SK-N-SH (cell line): ENCODE measurements around the gene IL18R1. TPM values are rescaled to one million over a fixed set of nuclear protein-coding genes. Genes with fewer than 3 reads are reported as not detected.

ENCODE experiments used
- CTCF ChIA-PET: fragments of 300-600, 350-600 bp; formaldehyde crosslinking; extraction: SDS; loops from one replicate; lab custom pipeline; 2021; lab: Yijun Ruan, JAX
- POLR2A ChIA-PET: fragments of 350-600 bp; sonication (Branson Sonifier 250); formaldehyde crosslinking; extraction: SDS; loops from one replicate; lab custom pipeline; 2020; ENCODE audit warnings: antibody characterized with exemption, inconsistent platforms; lab: Yijun Ruan, JAX
- DNase-seq: peaks from one replicate; pipeline ENCODE4 v3.0.0; 2012
- H2AFZ ChIP-seq: fragments of 200-600 bp; sonication (generic); 2 replicates; pipeline ENCODE4 v1.8.1; 2016; ENCODE audit warnings: antibody characterized with exemption, mild to moderate bottlenecking, low read depth
- H3F3A ChIP-seq: fragments of 200-600 bp; sonication (generic); replicated peaks from 2 replicates; pipeline ENCODE3; 2016; ENCODE audit warnings: antibody characterized with exemption, mild to moderate bottlenecking; ENCODE audit not compliant: insufficient read depth
- H3K27ac ChIP-seq, 2 experiments: fragments of 200-500 bp in 1 of 2; fragments of 200-600 bp in 1 of 2; sonication (Bioruptor generic) in 1 of 2; sonication (generic), shearing (Covaris generic) in 1 of 2; 2 replicates each; pipeline versions ENCODE4 v1.5.1 to v1.6.1; 2014 to 2016; ENCODE audit warnings: low read depth in 2 of 2, inconsistent platforms in 1 of 2, low read length in 1 of 2, mild to moderate bottlenecking in 1 of 2, mixed read lengths in 1 of 2
- H3K27me3 ChIP-seq: fragments of 200-600 bp; sonication (generic), shearing (Covaris generic); 2 replicates; pipeline ENCODE4 v1.6.1; 2016; ENCODE audit warnings: mixed run types; ENCODE audit not compliant: insufficient read depth
- H3K36me3 ChIP-seq, 2 experiments: fragments of 200-500 bp in 1 of 2; fragments of 200-600 bp in 1 of 2; sonication (Bioruptor generic) in 1 of 2; sonication (generic) in 1 of 2; replicated peaks in 1 of 2; 2 replicates each; pipeline versions ENCODE3 to v1.5.1; 2014 to 2016; ENCODE audit warnings: low read length in 1 of 2, mild to moderate bottlenecking in 1 of 2; ENCODE audit not compliant: insufficient read depth in 2 of 2, control insufficient read depth in 1 of 2
- H3K4me1 ChIP-seq, 2 experiments: fragments of 200-500 bp in 1 of 2; fragments of 200-600 bp in 1 of 2; sonication (Bioruptor generic) in 1 of 2; sonication (generic), shearing (Covaris generic) in 1 of 2; 2 replicates each; pipeline versions ENCODE4 v1.5.1 to v1.6.1; 2014 to 2016; ENCODE audit warnings: low read depth in 1 of 2, low read length in 1 of 2, mixed run types in 1 of 2; ENCODE audit not compliant: insufficient read depth in 2 of 2, control insufficient read depth in 1 of 2
- H3K4me2 ChIP-seq: fragments of 200-600 bp; sonication (generic), shearing (Covaris generic); 2 replicates; pipeline ENCODE4 v1.6.1; 2017; ENCODE audit warnings: mixed run types
- H3K4me3 ChIP-seq, 2 experiments: fragments of 200-500 bp in 1 of 2; fragments of 200-600 bp in 1 of 2; sonication (Bioruptor generic) in 1 of 2; sonication (generic), shearing (Covaris generic) in 1 of 2; 2 replicates each; pipeline versions ENCODE4 v1.5.1 to v1.8.1; 2014 to 2016; ENCODE audit warnings: low read depth in 2 of 2, inconsistent platforms in 1 of 2, low read length in 1 of 2, mild to moderate bottlenecking in 1 of 2, mixed read lengths in 1 of 2, moderate library complexity in 1 of 2
- H3K79me2 ChIP-seq: fragments of 200-600 bp; sonication (generic); 2 replicates; pipeline ENCODE4 v1.8.1; 2017; ENCODE audit warnings: mild to moderate bottlenecking; ENCODE audit not compliant: insufficient read depth
- H3K9ac ChIP-seq: fragments of 200-600 bp; sonication (generic); 2 replicates; pipeline ENCODE4 v1.6.1; 2017; ENCODE audit warnings: mixed run types
- H3K9me2 ChIP-seq: fragments of 200-600 bp; sonication (generic); 2 replicates; pipeline ENCODE4 v1.6.1; 2017; ENCODE audit warnings: mixed run types
- H3K9me3 ChIP-seq: fragments of 200-600 bp; sonication (generic); 2 replicates; pipeline ENCODE4 v1.6.1; 2017; ENCODE audit warnings: mixed run types, mild to moderate bottlenecking, moderate library complexity
- H4K20me1 ChIP-seq: fragments of 200-600 bp; sonication (generic); 2 replicates; pipeline ENCODE4 v1.6.1; 2017; ENCODE audit warnings: mild to moderate bottlenecking, mixed run types; ENCODE audit not compliant: insufficient read depth
- EZH2phosphoT487 ChIP-seq: fragments of 200-600 bp; sonication (generic); IDR thresholded peaks from 2 replicates; pipeline ENCODE4 v1.6.1; 2017; ENCODE audit warnings: low read depth, mixed run types, mild to moderate bottlenecking, antibody characterized with exemption, moderate library complexity, borderline replicate concordance
- FOSL2 ChIP-seq: IDR thresholded peaks from 2 replicates; pipeline ENCODE4 v1.4.0; 2012; ENCODE audit warnings: low read depth, mild to moderate bottlenecking, moderate library complexity, borderline replicate concordance
- FOXJ3 ChIP-seq: sonication (generic); formaldehyde crosslinking; IDR thresholded peaks from 2 replicates; pipeline ENCODE4 v1.5.1; 2020; ENCODE audit warnings: mild to moderate bottlenecking, missing genetic modification reagents
- FOXM1 ChIP-seq: IDR thresholded peaks from 2 replicates; pipeline ENCODE4 v1.4.0; 2012; ENCODE audit warnings: low read depth, mild to moderate bottlenecking
- GABPA ChIP-seq: IDR thresholded peaks from 2 replicates; pipeline ENCODE4 v1.4.0; 2012; ENCODE audit warnings: low read depth, mild to moderate bottlenecking
- JUND ChIP-seq: IDR thresholded peaks from 2 replicates; pipeline ENCODE4 v1.4.0; 2012
- MXI1 ChIP-seq: IDR thresholded peaks from 2 replicates; pipeline ENCODE4 v1.6.1; 2012; ENCODE audit warnings: mild to moderate bottlenecking, low read depth, low read length, improper control_type of control experiment
- PBX3 ChIP-seq: IDR thresholded peaks from 2 replicates; pipeline ENCODE4; 2012
- POLR2AphosphoS5 ChIP-seq: IDR thresholded peaks from 2 replicates; pipeline ENCODE4 v1.6.1; 2012; ENCODE audit warnings: low read depth, low read length
- TCF12 ChIP-seq: IDR thresholded peaks from 2 replicates; pipeline ENCODE4 v1.4.0; 2012
- USF1 ChIP-seq: IDR thresholded peaks from 2 replicates; pipeline ENCODE4 v1.4.0; 2012; ENCODE audit warnings: low read depth, borderline replicate concordance
- USF2 ChIP-seq: fragments of 150-350 bp; IDR thresholded peaks from 2 replicates; pipeline ENCODE4 v1.6.1; 2017; ENCODE audit warnings: antibody characterized with exemption, low read length, low read depth, borderline replicate concordance
- YY1 ChIP-seq: IDR thresholded peaks from 2 replicates; pipeline ENCODE4 v1.4.0; 2012; ENCODE audit warnings: low read depth, mild to moderate bottlenecking
- WGBS: methylation state at CpG from one replicate; pipeline ENCODE4 v1.1.6; 2017; ENCODE audit warnings: low lambda C conversion rate; 5-methylcytosine and 5-hydroxymethylcytosine counted together
- polyA plus RNA-seq, 3 experiments: library from polyadenylated mRNA; depleted of rRNA; stranded (reverse); fragments of >200 nt; gene quantifications; 2 replicates each; pipeline ENCODE4 v1.2.3, GENCODE V29; 2012
- TF ChIP-seq, protein P1 (sequence below): IDR thresholded peaks from 2 replicates; pipeline ENCODE4 v1.4.0; 2012; ENCODE audit warnings: low read depth
- TF ChIP-seq, protein P2 (sequence below): fragments of 200-600 bp; sonication (generic); IDR thresholded peaks from 2 replicates; pipeline ENCODE4 v1.6.1; 2017; ENCODE audit warnings: antibody characterized with exemption, mild to moderate bottlenecking, moderate library complexity

IL18R1 gene
- polyA plus RNA-seq, 1 of the 3 experiments (the other 2 are of a cell fraction), result not detected

- no peak for TF ChIP-seq USF2
These were observed 14.8 kb upstream of the IL18R1 start (continued) for GRCh38 chr2:102340778-102341177.

GRCh38 chr2:102342888-102343287 is 12.7 kb upstream of the IL18R1 start:
- no peak for TF ChIP-seq EZH2phosphoT487
- no peak for TF ChIP-seq FOXJ3
- no peak for TF ChIP-seq PBX3
- TF ChIP-seq JUND, result no peak
- TF ChIP-seq, protein P1, sequence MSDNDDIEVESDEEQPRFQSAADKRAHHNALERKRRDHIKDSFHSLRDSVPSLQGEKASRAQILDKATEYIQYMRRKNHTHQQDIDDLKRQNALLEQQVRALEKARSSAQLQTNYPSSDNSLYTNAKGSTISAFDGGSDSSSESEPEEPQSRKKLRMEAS, result no peak
- H3K9ac ChIP-seq, result no peak overlapping the region
- CTCF ChIA-PET, result interaction anchor here (0.8 kb wide), 1 partner anchor 370 kb away, joined by 3 read pairs; no protein-coding TSS in a partner anchor
- H4K20me1 ChIP-seq, result no peaks in the 10 kb centered on the region
- no peaks in the 10 kb centered on the region for H3K9me3 ChIP-seq
- H2AFZ ChIP-seq, result no peak overlapping the region
- no peak overlapping the region for H3K4me2 ChIP-seq
- no peaks in the 10 kb centered on the region for H3K9me2 ChIP-seq
- no peak overlapping the region for H3K27ac ChIP-seq
- no peak for DNase-seq
- no peak overlapping the region for H3K4me3 ChIP-seq
- no peaks in the 10 kb centered on the region for H3K4me1 ChIP-seq
- no peaks in the 10 kb centered on the region for H3K36me3 ChIP-seq
- H3K27me3 ChIP-seq, result peaks cover 26% of the 10 kb centered on the region; the same call in 1 of the 2 replicates
- WGBS, result 8% methylated on average over 3 of the region's 3 CpGs
- H3K79me2 ChIP-seq, result no peaks in the 10 kb centered on the region
- POLR2A ChIA-PET, result no interaction called here
- H3F3A ChIP-seq, result no peaks in the 10 kb centered on the region

DNA sequence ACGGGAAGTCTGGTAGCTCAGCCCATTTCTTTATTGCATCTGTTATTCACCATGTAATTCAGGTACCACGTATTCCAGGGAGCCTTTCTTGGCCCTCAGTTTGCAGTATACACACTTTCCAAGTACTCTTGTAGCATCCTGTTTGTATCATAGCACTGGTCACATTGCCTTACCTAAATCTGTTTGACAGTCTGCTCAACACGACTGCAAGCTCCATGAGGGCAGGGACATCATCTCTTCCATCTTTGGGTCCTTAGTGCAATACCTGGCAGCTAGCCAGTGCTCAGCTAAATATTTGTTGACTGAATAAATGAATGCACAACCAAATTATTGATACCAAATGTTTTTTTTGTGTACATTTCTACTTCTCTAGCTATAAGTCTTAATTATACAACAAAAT is 11.2 kb upstream of the IL18R1 start:
- Histone ChIP-seq H3K4me2 (no peak overlapping the region), H3K9ac (no peak overlapping the region), H3K79me2 (no peaks in the 10 kb centered on the region), H3K9me3 (no peaks in the 10 kb centered on the region), H3K9me2 (no peaks in the 10 kb centered on the region), H4K20me1 (no peaks in the 10 kb centered on the region), H3K4me1 (no peaks in the 10 kb centered on the region), H3K27ac (no peak overlapping the region), H3K4me3 (no peak overlapping the region), H3K36me3 (no peaks in the 10 kb centered on the region), H3K27me3 (peaks cover 26% of the 10 kb centered on the region; the same call in 1 of the 2 replicates), H3F3A (no peaks in the 10 kb centered on the region), H2AFZ (no peak overlapping the region)
- CTCF ChIA-PET, result interaction anchor here (1.2 kb wide), 1 partner anchor 104 kb away, joined by 3 read pairs; no protein-coding TSS in a partner anchor
- WGBS, result 0% methylated on average over 3 of the region's 3 CpGs
- TF ChIP-seq FOXM1 (no peak), USF1 (no peak), GABPA (no peak), POLR2AphosphoS5 (no peak), JUND (no peak), PBX3 (no peak), TCF12 (no peak), YY1 (no peak), MXI1 (no peak), FOSL2 (no peak)
- TF ChIP-seq, protein P2, sequence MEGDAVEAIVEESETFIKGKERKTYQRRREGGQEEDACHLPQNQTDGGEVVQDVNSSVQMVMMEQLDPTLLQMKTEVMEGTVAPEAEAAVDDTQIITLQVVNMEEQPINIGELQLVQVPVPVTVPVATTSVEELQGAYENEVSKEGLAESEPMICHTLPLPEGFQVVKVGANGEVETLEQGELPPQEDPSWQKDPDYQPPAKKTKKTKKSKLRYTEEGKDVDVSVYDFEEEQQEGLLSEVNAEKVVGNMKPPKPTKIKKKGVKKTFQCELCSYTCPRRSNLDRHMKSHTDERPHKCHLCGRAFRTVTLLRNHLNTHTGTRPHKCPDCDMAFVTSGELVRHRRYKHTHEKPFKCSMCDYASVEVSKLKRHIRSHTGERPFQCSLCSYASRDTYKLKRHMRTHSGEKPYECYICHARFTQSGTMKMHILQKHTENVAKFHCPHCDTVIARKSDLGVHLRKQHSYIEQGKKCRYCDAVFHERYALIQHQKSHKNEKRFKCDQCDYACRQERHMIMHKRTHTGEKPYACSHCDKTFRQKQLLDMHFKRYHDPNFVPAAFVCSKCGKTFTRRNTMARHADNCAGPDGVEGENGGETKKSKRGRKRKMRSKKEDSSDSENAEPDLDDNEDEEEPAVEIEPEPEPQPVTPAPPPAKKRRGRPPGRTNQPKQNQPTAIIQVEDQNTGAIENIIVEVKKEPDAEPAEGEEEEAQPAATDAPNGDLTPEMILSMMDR, result no peak
- TF ChIP-seq, protein P1, result no peak
- POLR2A ChIA-PET, result no interaction called here
- no peak for DNase-seq
